ENCODE data around the gene ATP9A.

Gene ATP9A

GRCh38 chr20:51562332-51563173, 205.6 kb downstream of the ATP9A start:
- H2BK120ac ChIP-seq (ENCODE audit: low read depth, low read length), result no peak overlapping the region
- H3K36me3 ChIP-seq (replicated peaks in 1 of 2; ENCODE audit: control insufficient read depth in 2 of 2, insufficient read depth in 2 of 2, low read length in 2 of 2), result no peaks in the 10 kb centered on the region
- H4K8ac ChIP-seq (ENCODE audit: low read depth, low read length), result no peak overlapping the region
- peak overlapping the region; percentile 55 to 83 for H3K4me3 ChIP-seq (ENCODE audit: low read length in 2 of 2)
- H3K4ac ChIP-seq (ENCODE audit: low read length), result no peak overlapping the region
- H3K79me1 ChIP-seq (ENCODE audit: low read depth, low read length), result no peaks in the 10 kb centered on the region
- peak; percentile 76 for DNase-seq (ENCODE audit: low spot score)
- peaks cover 0 to 53% (median 29%) of the 10 kb centered on the region in 3 experiments for H3K27me3 ChIP-seq (ENCODE audit: control insufficient read depth in 3 of 3, insufficient read depth in 3 of 3, low read depth in 1 of 3, low read length in 3 of 3)
- H2BK5ac ChIP-seq (ENCODE audit: low read length), result peak overlapping the region; percentile 59
- H3K27ac ChIP-seq (replicated peaks; ENCODE audit: low read length), result peak overlapping the region; percentile 21
- H3K4me1 ChIP-seq (ENCODE audit: control insufficient read depth in 2 of 2, insufficient read depth in 1 of 2, low read depth in 1 of 2, low read length in 2 of 2), result peaks cover 7 to 25% of the 10 kb centered on the region in 2 donors
- H2BK15ac ChIP-seq (ENCODE audit: low read length), result no peak overlapping the region
- no peak overlapping the region for H3K23ac ChIP-seq (ENCODE audit: low read depth, low read length, poor library complexity)
- H3K4me2 ChIP-seq (ENCODE audit: insufficient read depth, low read length, poor library complexity, severe bottlenecking), result peak overlapping the region; percentile 87
- peak overlapping the region; percentile 74 for H3K9ac ChIP-seq (ENCODE audit: low read depth, low read length, poor library complexity)
- H2BK12ac ChIP-seq (ENCODE audit: low read length), result no peak overlapping the region
- no peaks in the 10 kb centered on the region for H3K9me3 ChIP-seq (replicated peaks in 1 of 2; ENCODE audit: control insufficient read depth in 2 of 2, insufficient read depth in 1 of 2, low read depth in 1 of 2, low read length in 2 of 2)
- H2AFZ ChIP-seq (ENCODE audit: low read length), result peak overlapping the region; percentile 98
- no CpG with 5 or more reads among the region's 76 CpGs for WGBS, 2 donors (ENCODE audit: extremely low coverage in 2 of 2, insufficient read length in 2 of 2, insufficient replicate concordance in 1 of 2)
- H4K91ac ChIP-seq (ENCODE audit: low read depth, low read length, poor library complexity), result no peak overlapping the region
- H3K14ac ChIP-seq (ENCODE audit: low read length), result no peak overlapping the region
- no peak overlapping the region for H2AK5ac ChIP-seq (ENCODE audit: low read depth, low read length)
- H3K18ac ChIP-seq (ENCODE audit: low read length), result peak overlapping the region; percentile 36

- Histone ChIP-seq H3K4me2 (ENCODE audit: insufficient read depth, low read length, poor library complexity, severe bottlenecking) (peak overlapping the region; percentile 87), H3K23ac (ENCODE audit: low read depth, low read length, poor library complexity) (no peak overlapping the region), H3K4ac (ENCODE audit: low read length) (no peak overlapping the region), H3K79me1 (ENCODE audit: low read depth, low read length) (no peaks in the 10 kb centered on the region), H4K91ac (ENCODE audit: low read depth, low read length, poor library complexity) (no peak overlapping the region), H3K4me1 (ENCODE audit: control insufficient read depth in 2 of 2, insufficient read depth in 1 of 2, low read depth in 1 of 2, low read length in 2 of 2) (peaks cover 7 to 29% of the 10 kb centered on the region in 2 donors), H3K14ac (ENCODE audit: low read length) (no peak overlapping the region), H2BK5ac (ENCODE audit: low read length) (peak overlapping the region; percentile 59), H4K8ac (ENCODE audit: low read depth, low read length) (no peak overlapping the region), H3K18ac (ENCODE audit: low read length) (peak overlapping the region; percentile 36), H3K27ac (replicated peaks; ENCODE audit: low read length) (no peak overlapping the region), H2BK12ac (ENCODE audit: low read length) (no peak overlapping the region), H3K9me3 (replicated peaks in 1 of 2; ENCODE audit: control insufficient read depth in 2 of 2, insufficient read depth in 1 of 2, low read depth in 1 of 2, low read length in 2 of 2) (no peaks in the 10 kb centered on the region), H3K27me3 (ENCODE audit: control insufficient read depth in 3 of 3, insufficient read depth in 3 of 3, low read depth in 1 of 3, low read length in 3 of 3) (peaks cover 0 to 53% (median 29%) of the 10 kb centered on the region in 3 experiments), H2BK120ac (ENCODE audit: low read depth, low read length) (no peak overlapping the region), H3K9ac (ENCODE audit: low read depth, low read length, poor library complexity) (no peak overlapping the region), H3K4me3 (ENCODE audit: low read length in 2 of 2) (peak overlapping the region; percentile 55 to 83), H3K36me3 (replicated peaks in 1 of 2; ENCODE audit: control insufficient read depth in 2 of 2, insufficient read depth in 2 of 2, low read length in 2 of 2) (no peaks in the 10 kb centered on the region), H2BK15ac (ENCODE audit: low read length) (no peak overlapping the region), H2AFZ (ENCODE audit: low read length) (peak overlapping the region; percentile 98), H2AK5ac (ENCODE audit: low read depth, low read length) (no peak overlapping the region)
- no peak for DNase-seq (ENCODE audit: low spot score)
- no CpG with 5 or more reads among the region's 10 CpGs for WGBS, 2 donors (ENCODE audit: extremely low coverage in 2 of 2, insufficient read length in 2 of 2, insufficient replicate concordance in 1 of 2)
Measured at GRCh38 chr20:51562027-51562331, 206.2 kb downstream of the ATP9A start.

GRCh38 chr20:51560550-51561307, 207.5 kb downstream of the ATP9A start:
- Histone ChIP-seq H3K14ac (ENCODE audit: low read length) (no peak overlapping the region), H3K18ac (ENCODE audit: low read length) (no peak overlapping the region), H2AFZ (ENCODE audit: low read length) (peak overlapping the region; percentile 77), H3K27ac (replicated peaks; ENCODE audit: low read length) (no peak overlapping the region), H3K4me3 (ENCODE audit: low read length in 2 of 2) (peak overlapping the region in 1 of 2 donors; percentile 47), H3K4me1 (ENCODE audit: control insufficient read depth in 2 of 2, insufficient read depth in 1 of 2, low read depth in 1 of 2, low read length in 2 of 2) (peaks cover 7 to 29% of the 10 kb centered on the region in 2 donors), H3K23ac (ENCODE audit: low read depth, low read length, poor library complexity) (no peak overlapping the region), H3K36me3 (replicated peaks in 1 of 2; ENCODE audit: control insufficient read depth in 2 of 2, insufficient read depth in 2 of 2, low read length in 2 of 2) (no peaks in the 10 kb centered on the region), H3K79me1 (ENCODE audit: low read depth, low read length) (no peaks in the 10 kb centered on the region), H2BK15ac (ENCODE audit: low read length) (no peak overlapping the region), H2BK12ac (ENCODE audit: low read length) (no peak overlapping the region), H3K27me3 (ENCODE audit: control insufficient read depth in 3 of 3, insufficient read depth in 3 of 3, low read depth in 1 of 3, low read length in 3 of 3) (peaks cover 0 to 48% (median 29%) of the 10 kb centered on the region in 3 experiments), H2AK5ac (ENCODE audit: low read depth, low read length) (no peak overlapping the region), H2BK120ac (ENCODE audit: low read depth, low read length) (no peak overlapping the region), H4K91ac (ENCODE audit: low read depth, low read length, poor library complexity) (no peak overlapping the region), H3K4ac (ENCODE audit: low read length) (no peak overlapping the region), H4K8ac (ENCODE audit: low read depth, low read length) (no peak overlapping the region), H2BK5ac (ENCODE audit: low read length) (no peak overlapping the region), H3K9me3 (replicated peaks in 1 of 2; ENCODE audit: control insufficient read depth in 2 of 2, insufficient read depth in 1 of 2, low read depth in 1 of 2, low read length in 2 of 2) (peaks cover 0 to 4% of the 10 kb centered on the region in 2 donors), H3K9ac (ENCODE audit: low read depth, low read length, poor library complexity) (peak overlapping the region; percentile 60), H3K4me2 (ENCODE audit: insufficient read depth, low read length, poor library complexity, severe bottlenecking) (no peak overlapping the region)
- DNase-seq (ENCODE audit: low spot score), result no peak
- WGBS, 2 donors (ENCODE audit: extremely low coverage in 2 of 2, insufficient read length in 2 of 2, insufficient replicate concordance in 1 of 2), result no CpG with 5 or more reads among the region's 16 CpGs

- Histone ChIP-seq H3K4me3 (ENCODE audit: low read length in 2 of 2) (no peak overlapping the region), H3K4me2 (ENCODE audit: insufficient read depth, low read length, poor library complexity, severe bottlenecking) (no peak overlapping the region), H2BK15ac (ENCODE audit: low read length) (no peak overlapping the region), H2BK12ac (ENCODE audit: low read length) (no peak overlapping the region), H4K8ac (ENCODE audit: low read depth, low read length) (no peak overlapping the region), H3K18ac (ENCODE audit: low read length) (no peak overlapping the region), H2AFZ (ENCODE audit: low read length) (no peak overlapping the region), H3K9ac (ENCODE audit: low read depth, low read length, poor library complexity) (no peak overlapping the region), H3K4me1 (ENCODE audit: control insufficient read depth in 2 of 2, insufficient read depth in 1 of 2, low read depth in 1 of 2, low read length in 2 of 2) (peaks cover 7 to 29% of the 10 kb centered on the region in 2 donors), H3K9me3 (replicated peaks in 1 of 2; ENCODE audit: control insufficient read depth in 2 of 2, insufficient read depth in 1 of 2, low read depth in 1 of 2, low read length in 2 of 2) (peaks cover 0 to 4% of the 10 kb centered on the region in 2 donors), H3K79me1 (ENCODE audit: low read depth, low read length) (no peaks in the 10 kb centered on the region), H3K27me3 (ENCODE audit: control insufficient read depth in 3 of 3, insufficient read depth in 3 of 3, low read depth in 1 of 3, low read length in 3 of 3) (peaks cover 0 to 41% (median 29%) of the 10 kb centered on the region in 3 experiments), H3K4ac (ENCODE audit: low read length) (no peak overlapping the region), H3K36me3 (replicated peaks in 1 of 2; ENCODE audit: control insufficient read depth in 2 of 2, insufficient read depth in 2 of 2, low read length in 2 of 2) (no peaks in the 10 kb centered on the region), H3K23ac (ENCODE audit: low read depth, low read length, poor library complexity) (no peak overlapping the region), H2BK120ac (ENCODE audit: low read depth, low read length) (no peak overlapping the region), H3K27ac (replicated peaks; ENCODE audit: low read length) (no peak overlapping the region), H2AK5ac (ENCODE audit: low read depth, low read length) (no peak overlapping the region), H4K91ac (ENCODE audit: low read depth, low read length, poor library complexity) (no peak overlapping the region), H3K14ac (ENCODE audit: low read length) (no peak overlapping the region), H2BK5ac (ENCODE audit: low read length) (no peak overlapping the region)
- DNase-seq (ENCODE audit: low spot score), result no peak
- WGBS, 2 donors (ENCODE audit: extremely low coverage in 2 of 2, insufficient read length in 2 of 2, insufficient replicate concordance in 1 of 2), result no CpG with 5 or more reads among the region's 1 CpG
Measured at GRCh38 chr20:51560042-51560441, 208.1 kb downstream of the ATP9A start.
